NCI-H2081 (cell line): ENCODE data around the gene FBXO22.
"Not testable (repeated sequence)": the region's sequence is repeated elsewhere in the genome, so short reads cannot be mapped to it uniquely, and the experiment has no call there.

Experiments
- DNase-seq, 2 experiments: peaks; one replicate each; lab custom pipeline; 2025; lab: John Stamatoyannopoulos, UW

The FBXO22 gene

DNA sequence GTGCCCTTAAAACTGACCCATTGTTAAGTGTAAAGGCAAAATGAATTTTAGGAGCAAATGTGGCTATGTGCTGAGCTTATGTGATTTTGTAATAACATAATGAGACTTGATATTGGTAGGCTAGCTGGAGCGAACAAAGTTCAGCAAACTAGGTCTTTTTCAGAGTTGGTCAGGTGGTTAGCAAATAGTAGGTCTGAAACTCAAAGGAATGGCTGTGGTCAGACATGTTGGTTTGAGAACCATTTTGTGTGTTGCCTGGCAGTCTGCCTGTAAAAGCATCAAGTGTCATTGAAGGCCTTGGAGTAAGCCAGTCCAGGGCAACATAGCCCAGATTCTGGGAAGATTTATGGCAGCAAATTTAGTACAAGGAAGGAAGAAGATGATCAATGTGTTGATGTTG, 16.4 kb downstream of the FBXO22 start:
- DNase-seq: no peak

GRCh38 chr15:75921732-75922703, 18.3 kb downstream of the FBXO22 start:
- peak; percentile 5 to 29 for DNase-seq

GRCh38 chr15:75923756-75924155, 20.1 kb downstream of the FBXO22 start:
- DNase-seq: no peak

- DNase-seq: no peak
Observed at GRCh38 chr15:75924576-75924975, 20.9 kb downstream of the FBXO22 start.

- no peak for DNase-seq
Observed at GRCh38 chr15:75925440-75925839, 21.8 kb downstream of the FBXO22 start.

DNA sequence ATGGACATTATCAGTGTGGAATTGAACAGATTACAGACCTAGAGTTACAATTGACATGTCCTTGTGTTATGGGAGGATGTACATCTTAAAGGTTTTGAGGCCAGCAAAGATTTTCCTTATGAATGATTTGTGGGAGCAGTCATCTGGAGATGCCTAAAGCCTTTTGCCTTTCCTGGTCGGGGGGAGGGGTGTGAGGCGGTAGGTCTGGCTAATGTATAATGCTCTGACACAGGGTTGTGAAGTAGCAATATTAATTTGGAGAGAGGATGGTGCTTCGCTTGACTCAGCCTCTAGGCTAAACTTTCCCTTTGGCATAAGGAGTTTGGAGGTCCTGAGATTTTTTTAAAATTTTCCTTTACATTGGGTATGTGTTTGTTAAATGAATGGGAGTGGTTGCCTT, 23.3 kb downstream of the FBXO22 start:
- no peak for DNase-seq

DNA sequence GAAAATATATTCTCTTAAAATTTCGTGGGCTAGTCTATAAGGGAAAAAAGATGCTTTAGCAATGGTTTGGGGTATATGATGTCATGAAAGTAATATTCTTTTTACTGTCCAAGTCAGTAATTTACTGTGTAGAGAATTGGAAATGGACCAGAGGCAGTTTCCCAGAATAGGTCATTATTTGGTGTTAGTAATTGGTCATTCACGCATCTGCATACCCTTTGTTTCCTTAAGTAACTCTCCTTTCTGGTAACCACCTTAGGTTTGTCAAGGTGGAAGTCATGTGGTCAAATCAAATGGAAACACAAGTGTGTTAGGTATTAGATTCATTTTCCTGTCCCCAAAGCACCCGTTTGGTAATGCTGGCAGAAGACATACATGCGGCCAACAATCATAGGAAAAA, 23.9 kb downstream of the FBXO22 start:
- DNase-seq: no peak

- no peak for DNase-seq
Observed at GRCh38 chr15:75928680-75929608, 25.3 kb downstream of the FBXO22 start.

DNA sequence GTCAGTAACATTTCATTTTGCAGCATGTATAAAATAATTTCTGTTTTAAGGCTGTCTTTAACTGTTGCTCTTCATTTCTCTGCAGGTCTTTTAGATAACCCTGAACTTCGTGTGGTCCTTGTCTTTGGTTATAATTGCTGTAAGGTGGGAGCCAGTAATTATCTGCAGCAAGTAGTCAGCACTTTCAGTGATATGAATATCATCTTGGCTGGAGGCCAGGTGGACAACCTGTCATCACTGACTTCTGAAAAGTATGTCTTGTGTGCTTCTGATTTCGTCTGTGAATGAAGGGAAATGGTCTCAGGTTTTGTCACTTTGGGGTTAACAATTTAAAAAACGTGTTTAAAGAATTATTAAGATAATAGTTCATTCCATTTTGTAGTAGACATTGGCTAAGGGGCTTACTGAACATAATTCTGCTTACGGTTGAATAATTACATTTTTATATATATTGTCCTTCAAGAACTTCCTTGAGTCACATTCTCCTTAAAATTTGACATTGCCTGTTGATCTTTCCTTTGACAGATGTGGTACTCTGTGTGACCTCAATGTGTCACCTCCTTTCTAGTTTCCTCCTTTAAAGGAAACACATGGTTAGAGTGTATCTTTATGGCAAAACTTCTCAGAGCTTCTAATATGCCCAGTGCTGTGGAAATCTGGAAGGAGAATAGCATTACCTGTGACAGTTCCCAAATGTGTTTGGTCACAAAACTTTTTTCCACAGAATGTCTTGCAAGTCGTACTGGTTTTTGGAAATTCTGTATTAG, 26.3 kb downstream of the FBXO22 start:
- no peak for DNase-seq

- DNase-seq: no peak
Observed at GRCh38 chr15:75930866-75931265, 27.2 kb downstream of the FBXO22 start.

DNA sequence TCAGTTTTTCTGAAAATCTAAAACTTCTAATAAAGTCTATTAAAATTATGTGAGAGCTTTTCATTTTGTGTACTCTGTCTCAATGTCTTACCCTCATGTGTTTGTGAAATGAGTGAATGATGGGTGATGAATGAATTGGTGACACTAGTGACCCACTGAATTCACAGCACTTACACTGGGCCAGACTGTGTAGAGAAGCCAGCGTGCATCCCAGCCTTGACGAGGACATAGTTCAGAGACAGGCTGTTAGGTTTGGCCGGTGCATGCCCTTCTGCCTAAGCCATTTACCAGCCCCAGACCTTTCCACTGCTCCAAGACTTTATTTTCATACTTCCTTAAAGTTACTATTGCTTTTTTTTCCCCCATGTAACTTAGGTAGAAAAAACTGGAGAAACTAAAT, 38.8 kb downstream of the FBXO22 start:
- no peak for DNase-seq

DNA sequence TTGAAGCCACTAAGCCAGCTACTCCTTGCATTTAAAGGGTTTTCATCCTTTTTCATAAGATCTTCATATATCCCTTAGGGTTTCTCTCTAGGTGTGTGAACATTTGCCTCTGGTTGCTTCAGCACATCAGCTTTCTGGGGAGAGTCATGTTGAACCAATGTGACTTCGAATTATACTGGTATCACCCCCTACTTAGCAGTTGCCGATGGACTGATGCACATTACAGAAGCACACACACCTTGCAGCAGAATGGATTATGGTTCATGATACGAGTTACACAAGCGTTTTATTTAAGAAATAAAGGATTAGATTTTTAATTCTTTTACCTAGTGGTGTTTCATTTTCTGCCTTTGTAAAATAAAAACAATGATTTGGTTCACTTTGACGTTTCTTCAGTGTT, 39.6 kb downstream of the FBXO22 start:
- DNase-seq: no peak

- no peak for DNase-seq
Observed at GRCh38 chr15:75943713-75944215, 40.1 kb downstream of the FBXO22 start.

GRCh38 chr15:75945953-75946352, 42.3 kb downstream of the FBXO22 start:
- DNase-seq: no peak

DNA sequence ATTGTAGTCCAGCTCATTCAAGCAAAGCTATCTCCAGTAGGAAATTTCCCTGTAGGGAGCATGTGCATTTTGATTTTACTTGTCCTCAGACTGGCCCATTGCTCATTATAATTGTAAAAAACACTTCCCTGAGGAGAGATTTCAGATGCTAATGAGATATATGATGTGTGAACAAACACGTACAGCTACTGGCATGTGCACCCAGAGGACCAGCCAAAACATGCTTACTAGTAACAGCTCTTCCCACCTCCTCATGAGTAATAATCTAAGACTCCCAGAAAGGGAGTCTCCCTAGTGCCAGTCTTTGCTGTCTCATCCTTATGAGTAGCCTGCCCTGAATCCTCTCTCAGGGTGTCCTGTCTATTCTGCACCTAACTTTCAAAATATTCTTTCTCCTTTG, 43.4 kb downstream of the FBXO22 start:
- DNase-seq: no peak

DNA sequence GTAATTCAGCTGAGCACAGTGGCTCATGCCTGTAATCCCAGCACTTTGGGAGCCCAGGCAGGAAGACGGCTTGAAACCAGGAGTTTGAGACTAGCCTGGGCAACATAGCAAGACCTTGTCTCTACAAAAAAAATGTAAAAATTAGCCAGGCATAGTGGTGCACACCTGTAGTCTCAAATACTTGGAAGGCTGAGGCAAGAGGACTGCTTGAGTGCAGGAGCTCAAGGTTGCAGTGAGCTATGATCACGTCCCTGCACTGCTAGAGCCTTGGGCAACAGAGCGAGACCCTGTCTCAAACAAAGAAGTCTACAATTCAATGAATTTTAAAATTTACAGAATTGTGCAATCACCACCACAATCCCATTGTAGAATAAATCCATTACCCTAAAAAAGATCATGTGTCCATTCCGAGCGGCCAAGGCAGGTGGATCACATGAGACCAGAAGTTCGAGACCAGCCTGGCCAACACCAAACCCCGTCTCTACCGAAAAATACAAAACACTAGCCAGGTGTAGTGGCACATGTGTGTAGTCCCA, 45.2 kb downstream of the FBXO22 start:
- DNase-seq: no peak

GRCh38 chr15:75952525-75952924, 48.8 kb downstream of the FBXO22 start:
- no peak for DNase-seq

DNA sequence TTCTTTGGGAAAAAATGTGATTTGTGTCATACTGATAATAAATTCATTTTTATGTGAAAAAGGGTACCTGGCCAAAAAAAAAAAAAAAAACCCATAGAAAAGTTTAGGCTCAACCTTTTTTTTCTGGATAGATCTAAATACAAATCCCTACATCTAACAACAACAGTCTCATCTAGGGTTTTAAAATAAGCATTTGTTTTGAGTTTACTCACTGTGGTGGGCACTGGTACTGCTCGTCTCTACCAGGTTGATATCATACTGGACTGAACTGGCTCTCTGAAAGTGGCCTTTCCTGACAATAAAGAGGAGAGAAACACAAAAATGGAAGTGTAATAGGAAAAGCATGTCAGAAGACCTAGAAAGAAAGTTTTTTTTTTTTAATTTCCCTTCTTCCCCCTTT, 52.0 kb downstream of the FBXO22 start:
- DNase-seq: no peak

- DNase-seq: no peak
Observed at GRCh38 chr15:75961331-75961730, 57.7 kb downstream of the FBXO22 start.

DNA sequence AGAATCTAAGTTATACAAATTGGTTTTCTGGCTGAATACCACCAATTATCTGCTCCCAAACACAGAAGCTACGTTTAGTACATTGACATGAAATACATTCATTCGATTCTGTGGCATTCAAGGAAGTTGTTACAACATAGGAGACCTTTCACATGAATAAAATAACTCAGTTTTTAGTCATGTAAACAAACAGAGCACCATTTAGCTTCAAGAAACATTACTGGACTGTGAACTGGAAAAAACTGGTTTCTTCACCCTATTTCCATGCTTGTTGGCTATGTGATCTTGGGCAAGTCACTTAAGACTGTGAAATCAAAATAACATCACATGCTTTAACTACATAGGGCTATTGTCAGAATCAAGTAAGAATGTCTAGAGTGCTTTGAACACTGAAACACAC, 62.4 kb downstream of the FBXO22 start:
- no peak for DNase-seq

DNA sequence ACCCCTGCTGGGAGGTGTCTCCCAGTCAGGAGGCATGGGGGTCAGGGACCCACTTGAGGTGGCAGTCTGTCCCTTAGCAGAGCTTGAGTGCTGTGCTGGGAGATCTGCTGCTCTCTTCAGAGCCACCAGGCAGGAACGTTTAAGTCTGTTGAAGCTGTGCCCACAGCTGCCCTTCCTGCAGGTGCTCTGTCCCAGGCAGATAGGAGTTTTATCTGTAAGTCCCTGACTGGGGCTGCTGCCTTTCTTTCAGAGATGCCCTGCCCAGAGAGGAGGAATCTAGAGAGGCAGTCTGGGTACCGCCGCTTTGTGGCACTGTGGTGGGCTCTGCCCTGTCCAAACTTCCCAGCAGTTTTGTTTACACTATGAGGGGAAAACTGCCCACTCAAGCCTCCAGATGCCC, 73.1 kb downstream of the FBXO22 start:
- DNase-seq: not testable (repeated sequence)
